GM21381 (cell line): ENCODE results near the gene C13orf46.

ENCODE experiments used
- ATAC-seq: cut with Tn5 transposase; IDR thresholded peaks from one replicate; pipeline ENCODE4 v1.9.1; 2021; ENCODE audit warnings: mild to moderate bottlenecking, moderate library complexity; ENCODE audit not compliant: unreplicated experiment

The C13orf46 gene

GRCh38 chr13:113926951-113927660 is 46.8 kb downstream of the C13orf46 start:
- no peak for ATAC-seq

- ATAC-seq = no peak
Measured at GRCh38 chr13:113926301-113926761, 47.5 kb downstream of the C13orf46 start.

GRCh38 chr13:113924184-113924901 is 49.5 kb downstream of the C13orf46 start:
- ATAC-seq = no peak

GRCh38 chr13:113923376-113924063 is 50.4 kb downstream of the C13orf46 start:
- no peak for ATAC-seq

GRCh38 chr13:113922412-113923118 is 51.3 kb downstream of the C13orf46 start:
- ATAC-seq = no peak

- no peak for ATAC-seq
Measured at GRCh38 chr13:113921763-113922162, 52.1 kb downstream of the C13orf46 start.

- no peak for ATAC-seq
Measured at GRCh38 chr13:113920606-113921286, 53.1 kb downstream of the C13orf46 start.

- no peak for ATAC-seq
Measured at GRCh38 chr13:113919761-113920559, 53.9 kb downstream of the C13orf46 start.

- no peak for ATAC-seq
Measured at GRCh38 chr13:113918981-113919701, 54.7 kb downstream of the C13orf46 start.

GRCh38 chr13:113918580-113918979 is 55.3 kb downstream of the C13orf46 start:
- no peak for ATAC-seq

- no peak for ATAC-seq
Measured at GRCh38 chr13:113917594-113918371, 56.1 kb downstream of the C13orf46 start.

GRCh38 chr13:113917096-113917495 is 56.8 kb downstream of the C13orf46 start:
- no peak for ATAC-seq

GRCh38 chr13:113916330-113916815 is 57.5 kb downstream of the C13orf46 start:
- ATAC-seq = no peak

- ATAC-seq = no peak
Measured at GRCh38 chr13:113915786-113916329, 58.0 kb downstream of the C13orf46 start.

GRCh38 chr13:113915012-113915763 is 58.7 kb downstream of the C13orf46 start:
- no peak for ATAC-seq

GRCh38 chr13:113914333-113915011 is 59.4 kb downstream of the C13orf46 start:
- no peak for ATAC-seq
